HUES6 (cell line): ENCODE measurements around the gene BRINP1.

ENCODE experiments used
- H3K27ac ChIP-seq: 2 replicates; pipeline ENCODE4 v1.7.0; 2013; ENCODE audit warnings: low read depth, mild to moderate bottlenecking, low read length, inconsistent platforms
- H3K27me3 ChIP-seq: 2 replicates; pipeline ENCODE4 v1.6.1; 2013; ENCODE audit warnings: low read length; ENCODE audit not compliant: control insufficient read depth, insufficient read depth
- H3K36me3 ChIP-seq: 2 replicates; pipeline ENCODE4 v1.6.1; 2013; ENCODE audit warnings: low read length; ENCODE audit not compliant: control insufficient read depth, insufficient read depth
- H3K4me1 ChIP-seq: 2 replicates; pipeline ENCODE4 v1.6.1; 2013; ENCODE audit warnings: low read length; ENCODE audit not compliant: control insufficient read depth, insufficient read depth
- H3K4me3 ChIP-seq: 2 replicates; pipeline ENCODE4 v1.5.1; 2013; ENCODE audit warnings: low read depth, low read length
- H3K9ac ChIP-seq: one replicate; pipeline ENCODE4 v1.6.1; 2013; ENCODE audit warnings: mild to moderate bottlenecking, low read length
- H3K9me3 ChIP-seq: 2 replicates; pipeline ENCODE4 v1.6.1; 2013; ENCODE audit warnings: low read depth, low read length; ENCODE audit not compliant: control insufficient read depth, insufficient read depth

The BRINP1 gene

DNA sequence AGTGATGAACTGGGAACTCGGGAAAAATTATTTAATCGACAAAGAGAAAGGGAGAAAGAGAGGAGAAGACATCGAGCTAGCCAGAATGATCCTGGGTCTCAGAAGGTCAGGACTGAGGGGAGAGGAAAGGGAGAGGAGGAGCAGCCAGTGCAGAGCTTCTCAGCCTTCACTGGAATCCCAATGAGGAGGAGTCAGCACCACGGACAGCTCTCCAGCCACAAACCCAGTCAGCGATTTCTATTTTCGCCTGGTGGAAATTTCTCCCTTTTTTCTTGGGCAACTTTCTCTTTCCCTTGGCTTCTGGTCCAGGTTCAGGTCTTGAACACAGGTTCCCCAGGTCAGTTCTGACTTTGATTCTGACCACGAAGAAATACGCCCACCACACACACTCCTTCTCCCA lies 1.6 kb upstream of the BRINP1 start:
- Histone ChIP-seq H3K27ac (no peak overlapping the region), H3K9me3 (no peaks in the 10 kb centered on the region), H3K9ac (no peak overlapping the region), H3K4me3 (peak overlapping the region; percentile 91; the same call in 1 of the 2 replicates), H3K4me1 (peaks cover 29% of the 10 kb centered on the region), H3K27me3 (peaks cover 51% of the 10 kb centered on the region), H3K36me3 (no peaks in the 10 kb centered on the region)

- no peak overlapping the region for H3K27ac ChIP-seq
- H3K4me1 ChIP-seq: peaks cover 34% of the 10 kb centered on the region
- H3K27me3 ChIP-seq: peaks cover 51% of the 10 kb centered on the region
- no peaks in the 10 kb centered on the region for H3K36me3 ChIP-seq
- H3K9ac ChIP-seq: peak overlapping the region; percentile 7
- H3K9me3 ChIP-seq: no peaks in the 10 kb centered on the region
- H3K4me3 ChIP-seq: peak overlapping the region; percentile 91
These were observed 588 bp upstream of the BRINP1 start for GRCh38 chr9:119369680-119370366.

DNA sequence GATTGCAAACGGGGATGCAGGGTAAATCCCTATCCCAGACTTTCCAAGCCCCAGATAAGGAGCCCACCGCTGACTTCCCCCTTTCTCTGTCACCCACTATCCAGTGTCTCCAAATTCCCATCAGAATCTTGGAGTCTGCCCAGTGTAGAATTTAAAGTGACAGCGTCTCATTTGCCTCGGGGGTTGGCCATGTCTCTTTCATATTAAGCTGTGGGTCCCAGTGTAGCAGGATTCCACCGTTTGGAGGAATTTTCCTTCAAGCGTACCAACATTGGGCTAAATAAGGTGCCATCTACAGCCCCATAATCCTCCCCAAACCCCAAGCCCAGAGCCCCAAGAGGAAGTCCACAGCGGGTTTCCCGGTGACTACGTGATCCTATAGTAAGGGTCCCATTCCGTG lies 1.1 kb downstream of the BRINP1 start:
- no peaks in the 10 kb centered on the region for H3K9me3 ChIP-seq
- H3K27me3 ChIP-seq: peaks cover 51% of the 10 kb centered on the region
- no peaks in the 10 kb centered on the region for H3K36me3 ChIP-seq
- no peak overlapping the region for H3K27ac ChIP-seq
- H3K9ac ChIP-seq: peak overlapping the region; percentile 55
- H3K4me1 ChIP-seq: peaks cover 39% of the 10 kb centered on the region
- peak overlapping the region; percentile 91 for H3K4me3 ChIP-seq

DNA sequence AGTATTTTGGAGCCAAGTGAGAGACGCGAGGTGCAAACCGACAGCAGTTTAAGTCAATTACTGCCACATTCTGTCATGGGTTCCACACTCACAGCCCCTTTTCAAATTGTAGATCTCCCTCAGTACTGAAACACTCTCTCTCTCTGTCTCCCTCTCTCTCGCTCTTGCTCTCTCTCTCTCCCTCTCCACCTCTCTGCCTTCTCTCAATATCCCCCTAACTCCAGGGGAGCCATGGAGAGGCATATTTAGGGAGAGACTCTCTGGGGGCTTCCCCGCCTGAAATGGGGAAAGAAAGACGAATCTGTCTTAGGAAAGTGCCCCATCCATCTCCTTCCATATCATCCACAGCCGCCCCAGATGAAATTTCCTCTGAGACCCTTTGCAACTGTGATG lies 1.6 kb downstream of the BRINP1 start:
- no peak overlapping the region for H3K9ac ChIP-seq
- peak overlapping the region; percentile 91 for H3K4me3 ChIP-seq
- peaks cover 39% of the 10 kb centered on the region for H3K4me1 ChIP-seq

DNA sequence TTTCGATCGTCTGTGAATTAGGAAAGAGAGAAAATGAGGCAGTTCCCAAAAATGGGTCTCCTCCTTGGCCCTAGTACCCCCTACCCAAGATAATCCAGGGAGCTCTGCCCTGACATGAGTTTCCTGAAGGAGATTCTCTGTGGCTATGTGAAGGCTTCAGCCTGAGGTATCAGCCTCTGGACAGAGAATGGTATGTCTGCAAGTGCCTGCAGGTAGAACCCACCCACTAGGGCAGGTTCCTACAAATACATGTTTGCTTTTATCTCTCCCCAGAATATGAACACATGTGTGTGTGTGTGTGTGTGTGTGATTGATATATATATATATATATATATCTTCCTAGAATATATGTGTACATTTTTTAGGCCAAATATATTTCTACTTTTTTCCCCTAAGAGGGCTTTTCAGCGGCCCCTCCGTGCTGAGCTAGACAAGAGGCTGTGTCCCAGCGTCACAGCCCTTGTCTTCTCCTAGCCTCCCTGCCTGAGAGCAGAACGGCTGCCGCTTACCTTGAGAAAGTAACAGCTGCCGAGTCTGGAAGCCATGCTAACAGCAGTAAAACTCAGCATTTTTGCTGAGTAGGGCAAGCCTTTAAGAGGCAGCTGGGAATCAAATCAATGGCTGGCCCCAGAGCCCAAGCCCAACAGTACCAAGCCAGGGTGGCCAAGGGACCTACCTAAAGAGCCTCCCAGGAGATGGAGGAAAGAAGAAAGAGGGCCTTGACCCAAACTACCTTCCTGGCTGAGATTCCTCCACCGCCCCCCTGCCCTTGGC lies 2.1 kb downstream of the BRINP1 start:
- Histone ChIP-seq H3K9me3 (no peaks in the 10 kb centered on the region), H3K27me3 (peaks cover 51% of the 10 kb centered on the region), H3K36me3 (no peaks in the 10 kb centered on the region), H3K4me3 (peak overlapping the region; percentile 91), H3K9ac (no peak overlapping the region), H3K4me1 (peaks cover 39% of the 10 kb centered on the region), H3K27ac (no peak overlapping the region)

More for the DNA sequence above, 1.6 kb downstream of the BRINP1 start:
- Histone ChIP-seq H3K36me3 (no peaks in the 10 kb centered on the region), H3K27ac (no peak overlapping the region), H3K9me3 (no peaks in the 10 kb centered on the region), H3K27me3 (peaks cover 51% of the 10 kb centered on the region)

DNA sequence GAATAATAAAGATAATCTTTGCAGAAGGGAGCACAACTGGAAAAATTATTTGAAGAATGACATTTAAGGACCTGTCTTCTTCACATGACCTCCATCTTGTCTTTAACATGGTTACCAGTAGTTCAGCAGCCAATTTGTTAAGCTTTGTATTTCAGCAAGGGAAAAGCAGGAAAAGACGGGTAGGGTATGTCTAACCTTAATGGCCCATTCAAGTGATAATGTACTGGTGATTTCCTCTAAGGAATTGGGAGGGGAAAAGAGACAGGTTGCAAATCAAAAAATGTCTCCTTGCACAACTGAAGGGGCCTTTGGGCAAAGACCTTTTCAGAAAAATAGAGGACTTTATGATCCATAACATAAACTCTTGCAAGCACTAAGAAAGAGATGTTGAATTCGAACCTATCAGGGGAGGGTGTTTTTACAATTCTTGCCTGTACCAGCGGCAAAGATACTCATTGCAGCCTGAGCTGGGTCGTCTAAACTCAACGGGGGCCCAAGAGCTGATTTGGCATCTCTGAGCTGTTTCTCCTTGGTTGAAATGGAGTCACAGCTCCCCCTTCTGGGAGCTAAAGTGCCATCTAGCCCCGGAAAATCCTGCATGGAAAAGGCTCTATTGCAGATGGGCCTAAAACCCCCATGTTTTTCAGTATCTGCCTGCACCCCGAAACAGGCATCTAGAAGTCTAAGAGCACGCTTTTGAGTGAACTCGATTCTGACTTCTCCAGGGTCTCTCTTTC lies 3.8 kb downstream of the BRINP1 start:
- Histone ChIP-seq H3K36me3 (no peaks in the 10 kb centered on the region), H3K9ac (no peak overlapping the region), H3K4me1 (peaks cover 42% of the 10 kb centered on the region), H3K27me3 (peaks cover 40% of the 10 kb centered on the region), H3K9me3 (no peaks in the 10 kb centered on the region), H3K4me3 (peak overlapping the region; percentile 41), H3K27ac (no peak overlapping the region)

DNA sequence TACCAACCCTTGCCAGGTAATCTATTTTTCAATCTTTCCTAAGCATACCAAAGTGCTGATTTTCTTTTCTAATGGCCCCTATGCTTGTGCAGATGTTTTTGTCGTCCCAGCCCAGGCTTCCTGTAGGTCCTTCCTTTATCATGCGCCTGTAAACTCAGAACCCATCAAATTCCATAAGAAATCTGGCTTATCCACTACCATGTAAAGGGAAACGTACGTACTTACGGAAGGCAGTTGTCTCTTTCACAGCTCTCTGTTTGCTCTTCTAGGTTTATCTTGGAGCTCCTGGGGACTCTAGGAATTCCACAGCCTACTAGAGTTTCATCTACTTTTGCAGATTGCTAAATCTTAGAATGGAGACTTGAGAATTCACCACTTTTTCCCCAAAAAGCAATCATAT lies 9.0 kb downstream of the BRINP1 start:
- H3K4me3 ChIP-seq: no peak overlapping the region
- H3K36me3 ChIP-seq: no peaks in the 10 kb centered on the region
- peaks cover 29% of the 10 kb centered on the region for H3K4me1 ChIP-seq
- no peak overlapping the region for H3K27ac ChIP-seq
- H3K9ac ChIP-seq: no peak overlapping the region
- no peaks in the 10 kb centered on the region for H3K27me3 ChIP-seq
- no peaks in the 10 kb centered on the region for H3K9me3 ChIP-seq

GRCh38 chr9:119357336-119358096 lies 11.7 kb downstream of the BRINP1 start:
- Histone ChIP-seq H3K27me3 (no peaks in the 10 kb centered on the region), H3K9me3 (no peaks in the 10 kb centered on the region), H3K4me1 (peaks cover 20% of the 10 kb centered on the region), H3K4me3 (no peak overlapping the region), H3K36me3 (no peaks in the 10 kb centered on the region), H3K9ac (no peak overlapping the region), H3K27ac (no peak overlapping the region)

GRCh38 chr9:119349351-119349825 lies 19.8 kb downstream of the BRINP1 start:
- H3K4me1 ChIP-seq: peaks cover 34% of the 10 kb centered on the region
- H3K9me3 ChIP-seq: no peaks in the 10 kb centered on the region
- peak overlapping the region; percentile 23; the same call in 1 of the 2 replicates for H3K4me3 ChIP-seq
- no peak overlapping the region for H3K9ac ChIP-seq
- H3K27ac ChIP-seq: no peak overlapping the region
- no peaks in the 10 kb centered on the region for H3K27me3 ChIP-seq
- H3K36me3 ChIP-seq: no peaks in the 10 kb centered on the region

- H3K27me3 ChIP-seq: no peaks in the 10 kb centered on the region
- H3K4me1 ChIP-seq: peaks cover 30% of the 10 kb centered on the region
- no peak overlapping the region for H3K4me3 ChIP-seq
- H3K9ac ChIP-seq: no peak overlapping the region
- H3K27ac ChIP-seq: no peak overlapping the region
- no peaks in the 10 kb centered on the region for H3K9me3 ChIP-seq
- H3K36me3 ChIP-seq: no peaks in the 10 kb centered on the region
These were observed 25.9 kb downstream of the BRINP1 start for GRCh38 chr9:119343059-119343990.
